ENCODE measurements around the gene MAPK8IP3. TPM values are rescaled to one million over a fixed set of nuclear protein-coding genes. Genes with fewer than 3 reads are reported as not detected.

Gene MAPK8IP3
- 41.1 and 59.7 TPM in 2 replicates for total RNA-seq (2014; rRNA removed)
- Bru-seq, nascent RNA = percentile 54 among the genes with signal in this experiment
- BruChase-seq, experiment 1, labeled RNA remaining after a 6-hour chase = percentile 72 among the genes with signal in this experiment
- percentile 67 among the genes with signal in this experiment for BruChase-seq, experiment 2, labeled RNA remaining after a 2-hour chase
- long read RNA-seq, partial matches to known transcripts = 74 of 85 reads
- long read RNA-seq, other reads (novel, unspliced or antisense) = 8 of 85 reads

- H3K27me3 ChIP-seq (ENCODE audit: low read length) = no peaks in the 10 kb centered on the region
- no TSS peak for BruUV-seq (replicated peaks)
- POLR2A ChIA-PET (ENCODE audit: unreplicated experiment) = interaction anchor here (1.0 to 1.5 kb wide), 2 partner anchors 17 to 28 kb away, joined by 3 to 5 read pairs; partner anchors contain the start of gene JPT2
- ATAC-seq (peak; percentile 62), DNase-seq (peak; percentile 90)
- CTCF ChIA-PET = interaction anchor here (0.6 to 1.4 kb wide), 6 partner anchors 8 to 285 kb away, joined by 3 to 8 read pairs (median 8); partner anchors contain the start of gene SPSB3
- no peaks in the 10 kb centered on the region for H3K9me3 ChIP-seq (ENCODE audit: low read length)
- intact Hi-C loops (cut with micrococcal nuclease) = loop anchor here (2.0 to 5.0 kb wide), 2 partner anchors 27 to 94 kb away; partner anchors contain the start of genes CRAMP1, IFT140 and JPT2
- peaks cover 17% of the 10 kb centered on the region for H4K20me1 ChIP-seq (ENCODE audit: low read length)
- TF ChIP-seq EZH2 (IDR thresholded peaks at IDR 0.05; ENCODE audit: low read length, unreplicated experiment) (no peak), CTCF (conservative IDR thresholded peaks at IDR 0.05; ENCODE audit: low read depth, low read length) (peak; percentile 66)
- H3K4me3 ChIP-seq (ENCODE audit: low read length) = peak within 1 kb of the TSS; percentile 96
- H3K79me2 ChIP-seq (ENCODE audit: low read length) = peaks cover 46% of the 10 kb centered on the region
- peaks cover 27% of the 10 kb centered on the region for H3K4me1 ChIP-seq (ENCODE audit: insufficient read depth, low read length)
- peak within 1 kb of the TSS; percentile 87 for H3K27ac ChIP-seq (ENCODE audit: low read length)
- peak within 1 kb of the TSS; percentile 91 for H3K4me2 ChIP-seq (ENCODE audit: low read length)
- peaks cover 4% of the 10 kb centered on the region for H3F3A ChIP-seq (ENCODE audit: low read length, unreplicated experiment)
- H3K36me3 ChIP-seq (ENCODE audit: low read depth, low read length) = peaks cover 3% of the 10 kb centered on the region; the same call in 1 of the 2 replicates
- no peaks in the 10 kb centered on the region for H3K9me2 ChIP-seq (replicated peaks; ENCODE audit: low read length)
- peak within 1 kb of the TSS; percentile 81 for H2AFZ ChIP-seq (ENCODE audit: low read length)
- peak within 1 kb of the TSS; percentile 90 for H3K9ac ChIP-seq (ENCODE audit: low read length)
These were observed at the start of gene MAPK8IP3 for GRCh38 chr16:1705688-1706385. Gene MAPK8IP3, plus strand, starts transcription at chr16:1706195. Its CDS starts 145 bp downstream, at chr16:1706340.

- CTCF ChIA-PET = no interaction called here
- Histone ChIP-seq H3K4me1 (ENCODE audit: insufficient read depth, low read length) (no peaks in the 10 kb centered on the region), H2AFZ (ENCODE audit: low read length) (no peak overlapping the region), H3K9me2 (replicated peaks; ENCODE audit: low read length) (no peaks in the 10 kb centered on the region), H3K9me3 (ENCODE audit: low read length) (no peaks in the 10 kb centered on the region), H4K20me1 (ENCODE audit: low read length) (no peaks in the 10 kb centered on the region), H3K36me3 (ENCODE audit: low read depth, low read length) (peaks cover 4% of the 10 kb centered on the region; the same call in 1 of the 2 replicates), H3K79me2 (ENCODE audit: low read length) (no peaks in the 10 kb centered on the region), H3F3A (ENCODE audit: low read length, unreplicated experiment) (no peaks in the 10 kb centered on the region), H3K4me3 (ENCODE audit: low read length) (no peak overlapping the region), H3K4me2 (ENCODE audit: low read length) (no peak overlapping the region), H3K27me3 (ENCODE audit: low read length) (no peaks in the 10 kb centered on the region), H3K9ac (ENCODE audit: low read length) (no peak overlapping the region), H3K27ac (ENCODE audit: low read length) (no peak overlapping the region)
- DNase-seq (no peak), ATAC-seq (no peak)
- no TSS peak for BruUV-seq (replicated peaks)
- intact Hi-C loops (cut with micrococcal nuclease) = no loop called here
- TF ChIP-seq EZH2phosphoT487 (IDR thresholded peaks at IDR 0.05; ENCODE audit: borderline replicate concordance, low read length) = no peak
- TF ChIP-seq EZH2 (IDR thresholded peaks at IDR 0.05; ENCODE audit: low read length, unreplicated experiment) = no peak
- no peak for TF ChIP-seq CTCF (conservative IDR thresholded peaks at IDR 0.05; ENCODE audit: low read depth, low read length)
- POLR2A ChIA-PET (ENCODE audit: unreplicated experiment) = no interaction called here
These were observed 49.0 kb upstream of the MAPK8IP3 start for GRCh38 chr16:1656808-1657617.
